K562 (cell line): ENCODE data around the gene SNRPA. TPM values are rescaled to one million over a fixed set of nuclear protein-coding genes. Genes with fewer than 3 reads are reported as not detected.
A peak's percentile ranks its signal among the peaks of the same experiment; 100 is the strongest.

Source experiments
- ATAC-seq: fragments of 200-7000 bp; cut with Tn5 transposase; 3 replicates; pipeline ENCODE4 v1.9.1; 2020; ENCODE audit warnings: moderate library complexity
- BruUV-seq: library from RNA; stranded (reverse); fragments of 400-500 nt; replicated peaks from 2 replicates; lab custom pipeline; 2021; lab: Mats Ljungman, UMichigan
- CTCF ChIA-PET: fragments of 300-600 bp; formaldehyde crosslinking; extraction: SDS; loops from one replicate; lab custom pipeline; 2021; ENCODE audit warnings: low intra/inter-chr PET ratio; lab: Yijun Ruan, JAX
- POLR2A ChIA-PET: fragments of 300-600, 350-650 bp; sonication (Branson Sonifier 250); formaldehyde crosslinking; extraction: SDS; loops from one replicate; lab custom pipeline; 2021; ENCODE audit warnings: antibody characterized with exemption, inconsistent platforms; lab: Yijun Ruan, JAX
- DNase-seq, 4 experiments: peaks; one replicate each; pipeline versions ENCODE4 v3.0.0 to v3.0.0-alpha.2; 2011 to 2018; ENCODE audit warnings: low spot score in 3 of 4, mixed read lengths in 3 of 4; ENCODE audit errors: extremely low read depth in 1 of 4
- FAIRE-seq: peaks from 2 replicates; lab custom pipeline; 2011; peaks lifted over from hg19 to GRCh38; lab: Jason Lieb, UNC
- H2AFZ ChIP-seq: 2 replicates; pipeline ENCODE4 v1.6.0; 2011; ENCODE audit warnings: low read depth, low read length, control low read depth, inconsistent platforms
- H3K27ac ChIP-seq: fragments of 200-600 bp; 3 replicates; pipeline ENCODE4 v1.8.0; 2011; ENCODE audit warnings: low read depth, mild to moderate bottlenecking, control low read depth, inconsistent platforms, low read length, moderate library complexity, mixed read lengths; ENCODE audit errors: extremely low read depth
- H3K27me3 ChIP-seq, 2 experiments: fragments of 300-600 bp in 1 of 2; 2 replicates in 1 of 2; 3 replicates in 1 of 2; pipeline versions ENCODE4 v1.6.0 to v1.8.0; 2011; ENCODE audit warnings: inconsistent platforms in 2 of 2, low read length in 2 of 2, mild to moderate bottlenecking in 1 of 2, mixed read lengths in 1 of 2, moderate library complexity in 1 of 2; ENCODE audit not compliant: control insufficient read depth in 2 of 2, insufficient read depth in 2 of 2
- H3K36me3 ChIP-seq: fragments of 300-600 bp; 3 replicates; pipeline ENCODE4 v1.8.0; 2011; ENCODE audit warnings: mild to moderate bottlenecking, low read length, inconsistent platforms; ENCODE audit not compliant: control insufficient read depth, insufficient read depth
- H3K4me1 ChIP-seq, 2 experiments: fragments of 200-600 bp in 1 of 2; replicated peaks in 1 of 2; 2 replicates in 1 of 2; 3 replicates in 1 of 2; pipeline versions ENCODE4 v1.5.1 to v1.8.0; 2011; ENCODE audit warnings: inconsistent platforms in 2 of 2, low read length in 2 of 2, mild to moderate bottlenecking in 1 of 2, mixed read lengths in 1 of 2, moderate library complexity in 1 of 2; ENCODE audit not compliant: control insufficient read depth in 2 of 2, insufficient read depth in 2 of 2
- H3K4me2 ChIP-seq: 2 replicates; pipeline ENCODE4 v1.6.1; 2011; ENCODE audit warnings: low read length, control low read depth, inconsistent platforms, mixed read lengths; ENCODE audit not compliant: insufficient read depth
- H3K4me3 ChIP-seq: fragments of 200-600 bp; sonication (generic), shearing (Covaris generic); 2 replicates; pipeline ENCODE4 v1.5.1; 2016; ENCODE audit warnings: control low read depth, inconsistent platforms
- H3K79me2 ChIP-seq: fragments of 200-600 bp; 3 replicates; pipeline ENCODE4 v1.8.0; 2011; ENCODE audit warnings: low read length, inconsistent platforms; ENCODE audit not compliant: control insufficient read depth, insufficient read depth
- H3K9ac ChIP-seq, 2 experiments: 2 replicates each; pipeline versions ENCODE4 v1.6.0 to v1.6.1; 2011; ENCODE audit warnings: low read depth in 2 of 2, low read length in 2 of 2, control low read depth in 1 of 2, inconsistent platforms in 1 of 2, mild to moderate bottlenecking in 1 of 2, mixed read lengths in 1 of 2; ENCODE audit not compliant: insufficient read depth in 1 of 2
- H3K9me1 ChIP-seq: one replicate; pipeline ENCODE4 v1.6.0; 2011; ENCODE audit warnings: inconsistent platforms, mild to moderate bottlenecking, low read length, moderate library complexity; ENCODE audit not compliant: control insufficient read depth, insufficient read depth
- H3K9me3 ChIP-seq: replicated peaks from 2 replicates; pipeline ENCODE4 v1.5.1; 2011; ENCODE audit warnings: low read depth, low read length, inconsistent platforms; ENCODE audit not compliant: control insufficient read depth, insufficient read depth
- H4K20me1 ChIP-seq: replicated peaks from 2 replicates; pipeline ENCODE4 v1.6.1; 2011; ENCODE audit warnings: low read length, inconsistent platforms, mixed read lengths; ENCODE audit not compliant: control insufficient read depth, insufficient read depth
- FOXA3 ChIP-seq, 2 experiments: fragments of 450-650 bp in 1 of 2; sonication (generic) in 1 of 2; formaldehyde crosslinking; IDR thresholded peaks in 1 of 2; conservative IDR thresholded peaks in 1 of 2; 2 replicates each; pipeline versions ENCODE4 v1.4.0 to v1.8.0; 2020 to 2022; ENCODE audit warnings: mild to moderate bottlenecking in 2 of 2, missing genetic modification reagents in 1 of 2
- RBM17 ChIP-seq: fragments of 200-400 bp; formaldehyde crosslinking; IDR thresholded peaks from 2 replicates; pipeline ENCODE4 v1.6.1; 2017; ENCODE audit warnings: low read depth, mild to moderate bottlenecking, low read length, borderline replicate concordance
- TAF9B ChIP-seq: fragments of 450-650 bp; IDR thresholded peaks from 2 replicates; pipeline ENCODE4 v1.6.1; 2018; ENCODE audit warnings: mild to moderate bottlenecking; ENCODE audit not compliant: partially characterized antibody
- ZNF121 ChIP-seq: sonication (generic); formaldehyde crosslinking; conservative IDR thresholded peaks from 2 replicates; pipeline ENCODE4 v1.8.0; 2022; ENCODE audit warnings: missing genetic modification reagents
- WGBS: fragments of 100-300 bp; shearing (Covaris generic); methylation state at CpG from one replicate; pipeline ENCODE4 v1.1.6; 2016; ENCODE audit warnings: low coverage, mixed read lengths; ENCODE audit not compliant: insufficient coverage; ENCODE audit errors: missing lambda C conversion rate; 5-methylcytosine and 5-hydroxymethylcytosine counted together
- in situ Hi-C: fragments of 300-500 bp; cut with MboI; formaldehyde crosslinking; loops from 4 replicates; pipeline ENCODE4 v1.15.0; 2018; ENCODE audit warnings: inconsistent platforms, mixed read lengths
- intact Hi-C: fragments of 100-400 bp; cut with micrococcal nuclease; formaldehyde crosslinking; loops from 2 replicates; pipeline ENCODE4 v1.14.2; 2022
- polyA plus RNA-seq, 8 experiments: library from polyadenylated mRNA; depleted of rRNA in 4 of 8; stranded (reverse) in 5 of 8; unstranded in 3 of 8; fragments of >200 nt; fragmentation: Nextera tagmentation in 2 of 8; fragmentation: Illumina TruSeq in 1 of 8; extraction: Ambion mirVana in 2 of 8; extraction: Trizol in 1 of 8; gene quantifications; 2 replicates each; pipeline versions ENCODE4 v1.2.1 to v1.2.3, GENCODE V29; 2011 to 2014; ENCODE audit warnings: inconsistent platforms in 1 of 8, missing spikeins in 1 of 8
- total RNA-seq, 7 experiments: library from RNA; depleted of rRNA in 6 of 7; stranded (reverse); fragments of >200 nt in 6 of 7; fragmentation: Illumina TruSeq in 2 of 7; extraction: Trizol in 2 of 7; gene quantifications; 2 replicates each; pipeline versions ENCODE4 v1.2.1 to v1.2.3, GENCODE V29; 2011 to 2021; ENCODE audit warnings: low replicate concordance in 1 of 7
- TF ChIP-seq, protein P1 (sequence below): fragments of 450-650 bp; formaldehyde crosslinking; IDR thresholded peaks from 2 replicates; pipeline ENCODE4 v1.4.0; 2020; ENCODE audit warnings: mild to moderate bottlenecking, mixed read lengths
- TF ChIP-seq, protein P2 (sequence below): fragments of 450-650 bp; IDR thresholded peaks from 2 replicates; pipeline ENCODE4 v1.6.1; 2016; ENCODE audit warnings: mild to moderate bottlenecking
- TF ChIP-seq, protein P3 (sequence below): sonication (generic); formaldehyde crosslinking; IDR thresholded peaks from 2 replicates; pipeline ENCODE4 v1.5.0; 2020; ENCODE audit warnings: missing genetic modification reagents

Gene SNRPA
- total and polyA plus RNA-seq, 9 of the 15 experiments (the other 6 are each of a cell fraction or from before 2014, with no cell fraction given), result 16.3 to 311 (median 193) TPM

DNA sequence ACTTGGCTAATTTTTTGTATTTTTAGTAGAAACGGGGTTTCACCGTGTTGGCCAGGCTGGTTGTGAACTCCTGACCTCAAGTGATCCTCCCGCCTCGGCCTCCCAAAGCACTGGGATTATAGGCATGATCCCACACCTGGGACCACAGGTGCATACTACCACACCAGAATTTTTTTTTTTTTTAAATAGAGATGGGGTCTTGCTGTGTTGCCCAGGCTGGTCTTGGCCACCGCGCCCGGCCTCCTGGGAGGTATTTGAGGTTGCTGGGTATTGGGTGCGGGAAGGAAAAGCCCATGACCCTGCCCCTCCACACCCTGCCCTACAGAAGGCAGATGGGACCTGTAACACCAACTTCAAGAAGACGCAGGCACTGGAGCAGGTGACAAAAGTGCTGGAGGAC is 14.3 kb upstream of the SNRPA start:
- Histone ChIP-seq H3K79me2 (no peaks in the 10 kb centered on the region), H3K27ac (no peak overlapping the region), H3K4me2 (no peak overlapping the region), H3K4me1 (peaks cover 0 to 17% of the 10 kb centered on the region in 2 experiments; a peak in 3 of 5 replicates), H2AFZ (no peak overlapping the region), H3K9me1 (no peaks in the 10 kb centered on the region), H3K9ac (peak overlapping the region in 1 of 2 experiments; percentile 27; a peak in 1 of 4 replicates), H3K36me3 (peaks cover 70% of the 10 kb centered on the region), H3K4me3 (no peak overlapping the region), H3K9me3 (no peaks in the 10 kb centered on the region), H4K20me1 (0 out of 2 replicates have a peak, but pooled peaks cover 3% of the 10 kb centered on the region), H3K27me3 (no peaks in the 10 kb centered on the region)
- CTCF ChIA-PET, result no interaction called here
- BruUV-seq, result no TSS peak
- TF ChIP-seq ZNF121 (CRISPR knock-in tag), result peak; percentile 29
- TF ChIP-seq RBM17, result no peak
- WGBS, result 87% methylated on average over 9 of the region's 9 CpGs
- ATAC-seq, result no peak
- POLR2A ChIA-PET, result interaction anchor here (1.2 to 2.0 kb wide), 2 partner anchors 13 to 14 kb away, joined by 4 to 11 read pairs; partner anchors contain the start of genes ACTMAP and SNRPA
- no peak for DNase-seq
- no peak for FAIRE-seq
- intact Hi-C loops (no loop called here), in situ Hi-C loops (no loop called here)

DNA sequence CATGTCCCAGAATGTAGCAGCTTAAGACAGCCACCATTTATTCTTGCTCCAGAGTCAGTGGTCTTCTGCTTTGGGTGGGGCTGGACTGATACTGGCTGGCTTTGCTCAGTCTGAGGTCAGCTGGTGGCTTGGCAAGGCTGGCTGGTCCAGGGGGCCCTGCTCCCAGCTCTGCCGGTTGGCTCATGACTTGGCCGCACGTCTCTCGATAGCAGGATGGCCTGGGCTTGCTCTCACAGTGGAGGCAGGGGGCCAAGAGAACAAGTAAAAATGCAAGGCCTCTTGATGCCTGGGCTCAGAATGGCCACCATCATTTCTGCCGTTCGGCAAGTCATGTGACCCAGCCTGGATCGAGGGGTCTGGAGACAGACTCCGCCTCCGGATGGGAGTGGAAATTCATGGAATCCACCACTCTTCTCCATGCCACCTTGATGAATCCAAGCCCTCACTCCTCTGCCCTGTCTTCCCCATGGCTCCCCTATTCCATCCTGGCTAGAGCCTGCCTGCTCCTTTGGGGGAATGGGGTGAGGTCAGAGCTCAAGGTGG is 13.8 kb upstream of the SNRPA start:
- TF ChIP-seq, protein P1, sequence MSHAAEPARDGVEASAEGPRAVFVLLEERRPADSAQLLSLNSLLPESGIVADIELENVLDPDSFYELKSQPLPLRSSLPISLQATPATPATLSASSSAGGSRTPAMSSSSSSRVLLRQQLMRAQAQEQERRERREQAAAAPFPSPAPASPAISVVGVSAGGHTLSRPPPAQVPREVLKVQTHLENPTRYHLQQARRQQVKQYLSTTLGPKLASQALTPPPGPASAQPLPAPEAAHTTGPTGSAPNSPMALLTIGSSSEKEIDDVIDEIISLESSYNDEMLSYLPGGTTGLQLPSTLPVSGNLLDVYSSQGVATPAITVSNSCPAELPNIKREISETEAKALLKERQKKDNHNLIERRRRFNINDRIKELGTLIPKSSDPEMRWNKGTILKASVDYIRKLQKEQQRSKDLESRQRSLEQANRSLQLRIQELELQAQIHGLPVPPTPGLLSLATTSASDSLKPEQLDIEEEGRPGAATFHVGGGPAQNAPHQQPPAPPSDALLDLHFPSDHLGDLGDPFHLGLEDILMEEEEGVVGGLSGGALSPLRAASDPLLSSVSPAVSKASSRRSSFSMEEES (CRISPR knock-in tag), result peak; percentile 55
- TF ChIP-seq TAF9B, result no peak
- TF ChIP-seq, protein P2, sequence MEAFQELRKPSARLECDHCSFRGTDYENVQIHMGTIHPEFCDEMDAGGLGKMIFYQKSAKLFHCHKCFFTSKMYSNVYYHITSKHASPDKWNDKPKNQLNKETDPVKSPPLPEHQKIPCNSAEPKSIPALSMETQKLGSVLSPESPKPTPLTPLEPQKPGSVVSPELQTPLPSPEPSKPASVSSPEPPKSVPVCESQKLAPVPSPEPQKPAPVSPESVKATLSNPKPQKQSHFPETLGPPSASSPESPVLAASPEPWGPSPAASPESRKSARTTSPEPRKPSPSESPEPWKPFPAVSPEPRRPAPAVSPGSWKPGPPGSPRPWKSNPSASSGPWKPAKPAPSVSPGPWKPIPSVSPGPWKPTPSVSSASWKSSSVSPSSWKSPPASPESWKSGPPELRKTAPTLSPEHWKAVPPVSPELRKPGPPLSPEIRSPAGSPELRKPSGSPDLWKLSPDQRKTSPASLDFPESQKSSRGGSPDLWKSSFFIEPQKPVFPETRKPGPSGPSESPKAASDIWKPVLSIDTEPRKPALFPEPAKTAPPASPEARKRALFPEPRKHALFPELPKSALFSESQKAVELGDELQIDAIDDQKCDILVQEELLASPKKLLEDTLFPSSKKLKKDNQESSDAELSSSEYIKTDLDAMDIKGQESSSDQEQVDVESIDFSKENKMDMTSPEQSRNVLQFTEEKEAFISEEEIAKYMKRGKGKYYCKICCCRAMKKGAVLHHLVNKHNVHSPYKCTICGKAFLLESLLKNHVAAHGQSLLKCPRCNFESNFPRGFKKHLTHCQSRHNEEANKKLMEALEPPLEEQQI, result no peak
- no peak for TF ChIP-seq FOXA3 (CRISPR knock-in tag; conservative IDR thresholded peaks at IDR 0.05 in 1 of 2, IDR thresholded peaks at IDR 0.05 in 1 of 2)
- TF ChIP-seq, protein P3, sequence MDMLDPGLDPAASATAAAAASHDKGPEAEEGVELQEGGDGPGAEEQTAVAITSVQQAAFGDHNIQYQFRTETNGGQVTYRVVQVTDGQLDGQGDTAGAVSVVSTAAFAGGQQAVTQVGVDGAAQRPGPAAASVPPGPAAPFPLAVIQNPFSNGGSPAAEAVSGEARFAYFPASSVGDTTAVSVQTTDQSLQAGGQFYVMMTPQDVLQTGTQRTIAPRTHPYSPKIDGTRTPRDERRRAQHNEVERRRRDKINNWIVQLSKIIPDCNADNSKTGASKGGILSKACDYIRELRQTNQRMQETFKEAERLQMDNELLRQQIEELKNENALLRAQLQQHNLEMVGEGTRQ (CRISPR knock-in tag), result peak; percentile 2; the same call in 1 of the 2 replicates
- H2AFZ ChIP-seq, result no peak overlapping the region
- H3K4me1 ChIP-seq, result peaks cover 0 to 22% of the 10 kb centered on the region in 2 experiments; a peak in 3 of 5 replicates
- H3K27ac ChIP-seq, result no peak overlapping the region
- ChIA-PET POLR2A (interaction anchor here (2.0 kb wide), 1 partner anchor 13 kb away, joined by 11 read pairs; the partner anchor contains the start of genes ACTMAP and SNRPA), CTCF (interaction anchor here (0.6 kb wide), 1 partner anchor 20 kb away, joined by 3 read pairs; the partner anchor contains the start of gene ITPKC)
- intact Hi-C loops (no loop called here), in situ Hi-C loops (no loop called here)
- DNase-seq (no peak), ATAC-seq (no peak), FAIRE-seq (no peak)
- WGBS, result 90% methylated on average over 9 of the region's 9 CpGs
- H3K27me3 ChIP-seq, result no peaks in the 10 kb centered on the region
- H3K4me3 ChIP-seq, result no peak overlapping the region
- H3K9ac ChIP-seq, result peak overlapping the region in 1 of 2 experiments; percentile 27; a peak in 2 of 4 replicates
- no peaks in the 10 kb centered on the region for H3K9me1 ChIP-seq
- no peaks in the 10 kb centered on the region for H3K9me3 ChIP-seq
- H4K20me1 ChIP-seq, result 0 out of 2 replicates have a peak, but pooled peaks cover 3% of the 10 kb centered on the region
- no peak overlapping the region for H3K4me2 ChIP-seq
- peaks cover 66% of the 10 kb centered on the region for H3K36me3 ChIP-seq
- no peaks in the 10 kb centered on the region for H3K79me2 ChIP-seq
- BruUV-seq, result no TSS peak
